BJ (cell line): ENCODE measurements around the gene PTPRR. TPM values are rescaled to one million over a fixed set of nuclear protein-coding genes. Genes with fewer than 3 reads are reported as not detected.

ENCODE experiments used
- CTCF ChIA-PET: fragments of 350-600 bp; formaldehyde crosslinking; extraction: SDS; loops from one replicate; lab custom pipeline; 2021; ENCODE audit warnings: antibody characterized with exemption, inconsistent platforms; lab: Yijun Ruan, JAX
- POLR2A ChIA-PET: fragments of 300-600 bp; sonication (Branson Sonifier 250); formaldehyde crosslinking; extraction: SDS; loops from one replicate; lab custom pipeline; 2021; ENCODE audit warnings: antibody characterized with exemption; lab: Charles Lee
- DNase-seq: peaks from one replicate; pipeline ENCODE4 v3.0.0-alpha.2; 2011; ENCODE audit warnings: low read depth
- H3K27me3 ChIP-seq: 2 replicates; pipeline ENCODE4 v1.6.0; 2011; ENCODE audit warnings: low read length; ENCODE audit not compliant: control insufficient read depth, insufficient read depth
- H3K36me3 ChIP-seq: 2 replicates; pipeline ENCODE4 v1.5.1; 2011; ENCODE audit warnings: low read length; ENCODE audit not compliant: control insufficient read depth, insufficient read depth
- H3K4me3 ChIP-seq: 2 replicates; pipeline ENCODE4 v1.5.1; 2011; ENCODE audit warnings: low read depth, mild to moderate bottlenecking, control low read depth, low read length
- polyA minus RNA-seq: library from RNA; depleted of rRNA, polyadenylated mRNA; stranded (reverse); fragments of >200 nt; gene quantifications from 2 replicates; pipeline ENCODE4 v1.2.3, GENCODE V29; 2011; rRNA and poly(A)+ RNA removed
- polyA plus RNA-seq: library from polyadenylated mRNA; depleted of rRNA; stranded (reverse); fragments of >200 nt; gene quantifications from 2 replicates; pipeline ENCODE4 v1.2.3, GENCODE V29; 2011; rRNA removed
- TF ChIP-seq, protein P1 (sequence below): IDR thresholded peaks from 2 replicates; pipeline ENCODE4 v1.5.1; 2011; ENCODE audit warnings: low read depth, mild to moderate bottlenecking, control low read depth, inconsistent platforms, low read length, moderate library complexity; ENCODE audit not compliant: insufficient read depth

PTPRR gene, protein sequence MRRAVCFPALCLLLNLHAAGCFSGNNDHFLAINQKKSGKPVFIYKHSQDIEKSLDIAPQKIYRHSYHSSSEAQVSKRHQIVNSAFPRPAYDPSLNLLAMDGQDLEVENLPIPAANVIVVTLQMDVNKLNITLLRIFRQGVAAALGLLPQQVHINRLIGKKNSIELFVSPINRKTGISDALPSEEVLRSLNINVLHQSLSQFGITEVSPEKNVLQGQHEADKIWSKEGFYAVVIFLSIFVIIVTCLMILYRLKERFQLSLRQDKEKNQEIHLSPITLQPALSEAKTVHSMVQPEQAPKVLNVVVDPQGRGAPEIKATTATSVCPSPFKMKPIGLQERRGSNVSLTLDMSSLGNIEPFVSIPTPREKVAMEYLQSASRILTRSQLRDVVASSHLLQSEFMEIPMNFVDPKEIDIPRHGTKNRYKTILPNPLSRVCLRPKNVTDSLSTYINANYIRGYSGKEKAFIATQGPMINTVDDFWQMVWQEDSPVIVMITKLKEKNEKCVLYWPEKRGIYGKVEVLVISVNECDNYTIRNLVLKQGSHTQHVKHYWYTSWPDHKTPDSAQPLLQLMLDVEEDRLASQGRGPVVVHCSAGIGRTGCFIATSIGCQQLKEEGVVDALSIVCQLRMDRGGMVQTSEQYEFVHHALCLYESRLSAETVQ
- polyA plus RNA-seq (0.40 and 0.77 TPM in 2 replicates), polyA minus RNA-seq (0.24 TPM in 1 of 2 replicates, not detected in the other)

DNA sequence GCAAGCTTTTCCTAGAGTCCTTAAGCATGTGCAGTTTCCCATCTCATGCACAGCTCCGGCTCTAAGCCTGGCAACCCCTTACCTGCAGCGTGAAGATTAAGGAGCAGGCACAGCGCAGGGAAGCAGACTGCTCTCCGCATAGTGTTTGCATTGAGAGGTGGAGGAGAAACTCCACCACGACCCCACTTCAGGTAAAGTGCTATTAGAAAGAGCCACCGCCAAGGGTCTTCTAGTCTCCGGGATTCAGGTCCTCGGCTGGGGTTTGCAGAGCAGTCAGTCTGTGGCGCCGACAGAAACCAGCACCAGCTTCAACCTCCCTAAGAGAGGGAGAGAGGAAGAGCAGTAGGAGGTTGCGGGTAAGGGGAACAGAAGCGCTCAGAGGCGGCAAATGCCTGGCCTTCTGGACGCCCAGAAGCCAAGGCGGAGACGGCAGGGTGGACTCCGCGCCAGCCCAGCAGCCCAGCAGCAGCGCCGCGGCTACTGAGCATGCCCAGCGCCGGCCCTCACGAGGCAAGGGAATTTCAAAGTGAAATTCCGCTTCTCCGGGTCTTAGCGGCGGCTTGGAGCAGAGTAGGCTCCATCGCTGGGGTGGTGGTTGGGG, at the start of gene PTPRR:
TSS of gene PTPRR (minus strand) at position 488 of the 601 bp plus-strand sequence. CDS start at position 140, 348 bp downstream.
- TF ChIP-seq, protein P1, sequence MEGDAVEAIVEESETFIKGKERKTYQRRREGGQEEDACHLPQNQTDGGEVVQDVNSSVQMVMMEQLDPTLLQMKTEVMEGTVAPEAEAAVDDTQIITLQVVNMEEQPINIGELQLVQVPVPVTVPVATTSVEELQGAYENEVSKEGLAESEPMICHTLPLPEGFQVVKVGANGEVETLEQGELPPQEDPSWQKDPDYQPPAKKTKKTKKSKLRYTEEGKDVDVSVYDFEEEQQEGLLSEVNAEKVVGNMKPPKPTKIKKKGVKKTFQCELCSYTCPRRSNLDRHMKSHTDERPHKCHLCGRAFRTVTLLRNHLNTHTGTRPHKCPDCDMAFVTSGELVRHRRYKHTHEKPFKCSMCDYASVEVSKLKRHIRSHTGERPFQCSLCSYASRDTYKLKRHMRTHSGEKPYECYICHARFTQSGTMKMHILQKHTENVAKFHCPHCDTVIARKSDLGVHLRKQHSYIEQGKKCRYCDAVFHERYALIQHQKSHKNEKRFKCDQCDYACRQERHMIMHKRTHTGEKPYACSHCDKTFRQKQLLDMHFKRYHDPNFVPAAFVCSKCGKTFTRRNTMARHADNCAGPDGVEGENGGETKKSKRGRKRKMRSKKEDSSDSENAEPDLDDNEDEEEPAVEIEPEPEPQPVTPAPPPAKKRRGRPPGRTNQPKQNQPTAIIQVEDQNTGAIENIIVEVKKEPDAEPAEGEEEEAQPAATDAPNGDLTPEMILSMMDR: no peak
- Histone ChIP-seq H3K36me3 (no peaks in the 10 kb centered on the region), H3K27me3 (no peaks in the 10 kb centered on the region), H3K4me3 (no peak within 1 kb of the TSS)
- no peak for DNase-seq
- ChIA-PET POLR2A (no interaction called here), CTCF (no interaction called here)

DNA sequence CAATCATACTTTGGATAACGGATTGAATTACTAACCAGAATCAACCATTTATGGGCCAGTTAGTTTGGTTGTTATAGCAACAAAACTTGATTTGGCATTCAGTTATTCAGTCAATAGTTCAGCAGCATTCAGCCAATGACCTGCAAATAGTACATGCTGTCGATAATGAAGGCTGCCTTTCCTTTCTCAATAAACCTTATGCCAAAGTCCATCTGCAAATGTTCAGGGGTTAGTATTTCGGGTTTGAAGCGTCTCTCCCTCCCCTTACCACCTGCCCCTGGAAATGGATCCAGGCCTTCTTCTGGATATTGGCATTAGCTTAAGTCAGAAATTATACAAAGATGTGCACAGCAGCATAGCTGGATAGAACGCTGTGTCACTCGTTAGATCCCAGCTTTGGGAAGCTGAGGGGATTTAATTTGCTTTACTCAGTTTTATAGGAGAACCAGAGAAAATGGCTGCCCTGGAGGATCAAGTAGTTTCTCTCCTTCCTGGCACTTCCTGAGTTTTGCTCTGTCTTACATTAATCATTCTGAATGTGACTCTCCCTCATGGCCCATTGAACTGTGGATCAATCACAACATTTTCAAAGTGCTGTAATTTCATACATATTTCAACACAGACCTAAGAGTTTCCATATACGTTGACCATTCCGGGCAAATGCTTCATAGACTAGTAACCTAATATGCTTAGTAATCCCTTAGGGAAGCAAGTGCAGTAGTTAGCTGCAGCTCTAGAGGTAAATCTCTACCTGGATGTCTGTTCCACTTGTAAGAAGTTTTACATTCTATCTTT, 46.7 kb upstream of the PTPRR start:
- POLR2A ChIA-PET: no interaction called here
- H3K4me3 ChIP-seq: no peak overlapping the region
- CTCF ChIA-PET: no interaction called here

DNA sequence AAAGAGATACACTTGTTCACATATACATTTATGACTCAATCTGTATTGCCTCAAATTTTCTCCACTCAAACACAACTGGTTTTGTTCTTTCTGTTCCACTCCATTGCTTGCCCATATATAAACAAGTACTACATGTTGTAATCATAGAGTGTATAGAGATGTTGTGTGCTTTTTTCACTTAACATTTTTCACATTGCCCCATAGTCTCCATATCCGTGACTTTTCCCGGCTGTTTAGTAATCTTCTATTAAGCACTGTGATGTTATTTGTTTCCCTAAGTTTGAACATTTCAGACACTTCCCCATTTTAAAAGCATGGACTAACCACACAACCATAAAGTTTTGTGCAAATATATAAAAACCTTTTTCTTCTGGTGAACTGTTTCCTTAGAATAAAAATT, 45.5 kb upstream of the PTPRR start:
- POLR2A ChIA-PET: no interaction called here
- CTCF ChIA-PET: no interaction called here

More for the DNA sequence above, 46.7 kb upstream of the PTPRR start:
- Histone ChIP-seq H3K36me3 (no peaks in the 10 kb centered on the region), H3K27me3 (no peaks in the 10 kb centered on the region)
- TF ChIP-seq, protein P1: no peak
- no peak for DNase-seq

DNA sequence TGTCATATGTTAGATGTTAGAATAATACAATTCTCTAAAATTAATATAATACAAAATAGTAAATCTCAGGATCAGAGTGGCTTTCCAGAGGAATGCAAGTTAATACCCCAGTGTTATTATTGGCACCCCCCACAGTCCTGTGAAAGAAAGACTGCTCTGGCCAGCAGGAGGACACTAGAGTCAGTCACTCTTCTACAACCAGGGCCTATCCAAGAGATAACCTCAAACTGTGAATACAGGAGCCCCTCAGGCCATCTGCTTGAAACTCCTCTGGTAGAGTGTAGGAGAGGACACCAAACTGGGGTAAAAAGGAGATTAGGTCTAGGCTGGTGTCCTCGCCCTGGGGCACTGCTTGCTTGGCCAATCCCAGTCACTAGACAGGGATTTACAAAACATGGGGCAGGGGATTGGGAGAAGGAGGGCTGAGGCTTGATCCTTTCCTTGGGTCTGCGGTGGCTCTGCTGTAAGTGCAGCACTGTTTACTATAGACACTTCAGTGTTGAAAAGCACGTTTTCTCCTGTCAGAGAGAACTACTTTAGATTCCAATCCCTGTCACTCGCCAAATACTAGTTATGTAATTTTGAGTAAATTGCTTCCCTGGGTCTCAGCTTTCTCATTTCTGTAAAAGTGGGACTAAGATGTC, 44.5 kb upstream of the PTPRR start:
- TF ChIP-seq, protein P1: no peak
- ChIA-PET CTCF (no interaction called here), POLR2A (no interaction called here)
- no peak for DNase-seq
- no peak overlapping the region for H3K4me3 ChIP-seq
- H3K27me3 ChIP-seq: no peaks in the 10 kb centered on the region
- H3K36me3 ChIP-seq: no peaks in the 10 kb centered on the region

More for the DNA sequence above, 45.5 kb upstream of the PTPRR start:
- H3K27me3 ChIP-seq: no peaks in the 10 kb centered on the region
- no peaks in the 10 kb centered on the region for H3K36me3 ChIP-seq
- TF ChIP-seq, protein P1: no peak
- H3K4me3 ChIP-seq: no peak overlapping the region
- DNase-seq: no peak
